Naive thymus-derived CD4-positive, alpha-beta T cell (primary cell): ENCODE measurements around the gene CHURC1. TPM values are rescaled to one million over a fixed set of nuclear protein-coding genes. Genes with fewer than 3 reads are reported as not detected.

Source experiments
- ATAC-seq: fragments of 150-1000 bp; cut with Tn5 transposase; 2 replicates; pipeline ENCODE4 v1.10.0; 2021; ENCODE audit warnings: mild to moderate bottlenecking, moderate library complexity
- CTCF ChIA-PET: fragments of 350-600 bp; sonication (Branson Sonifier 250); formaldehyde crosslinking; loops from one replicate; lab custom pipeline; 2021; ENCODE audit warnings: antibody characterized with exemption; lab: Charles Lee
- POLR2A ChIA-PET: fragments of 350-600 bp; sonication (Branson Sonifier 250); formaldehyde crosslinking; loops from one replicate; lab custom pipeline; 2021; ENCODE audit warnings: antibody characterized with exemption, inconsistent platforms; lab: Charles Lee
- DNase-seq, 9 donors: peaks; one replicate each; pipeline versions ENCODE4 v3.0.0 to v3.0.0-alpha.2; 2020 to 2022; ENCODE audit warnings: mixed read lengths in 1 of 9
- H3K27ac ChIP-seq: one replicate; pipeline ENCODE4 v1.7.0; 2013; ENCODE audit warnings: mild to moderate bottlenecking, low read depth, low read length, moderate library complexity
- H3K27me3 ChIP-seq, 2 donors: one replicate each; pipeline ENCODE4 v1.7.0; 2013; ENCODE audit warnings: low read length in 2 of 2, mild to moderate bottlenecking in 2 of 2, moderate library complexity in 2 of 2; ENCODE audit not compliant: control insufficient read depth in 2 of 2, insufficient read depth in 2 of 2
- H3K36me3 ChIP-seq, 3 experiments: 1 replicate in 2 of 3; 2 replicates in 1 of 3; pipeline ENCODE4 v1.7.0; 2013; ENCODE audit warnings: low read length in 3 of 3, mild to moderate bottlenecking in 3 of 3, moderate library complexity in 1 of 3; ENCODE audit not compliant: insufficient read depth in 3 of 3, control insufficient read depth in 2 of 3
- H3K4me1 ChIP-seq, 2 donors: one replicate each; pipeline ENCODE4 v1.7.0; 2013; ENCODE audit warnings: low read length in 2 of 2, mild to moderate bottlenecking in 2 of 2, moderate library complexity in 1 of 2; ENCODE audit not compliant: control insufficient read depth in 2 of 2, insufficient read depth in 2 of 2
- H3K4me3 ChIP-seq: 2 replicates; pipeline ENCODE4 v1.7.0; 2013; ENCODE audit warnings: mild to moderate bottlenecking, low read length
- H3K9me3 ChIP-seq, 3 experiments: 1 replicate in 2 of 3; 2 replicates in 1 of 3; pipeline ENCODE4 v1.7.0; 2013; ENCODE audit warnings: low read length in 3 of 3; ENCODE audit not compliant: control insufficient read depth in 2 of 3
- H3K27ac Mint-ChIP-seq, 9 donors: one replicate each; pipeline ENCODE4 v1.8.0; 2020 to 2022; ENCODE audit warnings: mixed read lengths in 9 of 9, mild to moderate bottlenecking in 8 of 9, moderate library complexity in 5 of 9, inconsistent platforms in 2 of 9
- H3K27me3 Mint-ChIP-seq, 5 donors: one replicate each; pipeline ENCODE4 v1.8.0; 2021 to 2022; ENCODE audit warnings: mixed read lengths in 5 of 5, mild to moderate bottlenecking in 1 of 5
- H3K36me3 Mint-ChIP-seq, 5 donors: one replicate each; pipeline ENCODE4 v1.8.0; 2020 to 2022; ENCODE audit warnings: mixed read lengths in 5 of 5, mild to moderate bottlenecking in 3 of 5, inconsistent platforms in 1 of 5
- H3K4me1 Mint-ChIP-seq, 7 donors: one replicate each; pipeline ENCODE4 v1.8.0; 2020 to 2022; ENCODE audit warnings: mixed read lengths in 7 of 7, mild to moderate bottlenecking in 3 of 7, inconsistent platforms in 1 of 7
- H3K4me3 Mint-ChIP-seq, 10 donors: one replicate each; pipeline ENCODE4 v1.8.0; 2020 to 2022; ENCODE audit warnings: mild to moderate bottlenecking in 10 of 10, mixed read lengths in 10 of 10, moderate library complexity in 6 of 10, inconsistent platforms in 2 of 10
- H3K9me3 Mint-ChIP-seq, 11 donors: one replicate each; pipeline ENCODE4 v1.8.0; 2020 to 2022; ENCODE audit warnings: mixed read lengths in 11 of 11, mild to moderate bottlenecking in 4 of 11, inconsistent platforms in 1 of 11, moderate library complexity in 1 of 11
- intact Hi-C, 2 donors: fragments of 100-400 bp; cut with micrococcal nuclease; formaldehyde crosslinking; loops; one replicate each; pipeline ENCODE4 v1.15.1; 2023
- polyA plus RNA-seq, 2 donors: library from polyadenylated mRNA; unstranded; fragments of 300-500 nt; fragmentation: Illumina TruSeq; gene quantifications; one replicate each; pipeline ENCODE4 v1.2.3, GENCODE V29; 2021
- total RNA-seq, 6 experiments: library from RNA in 5 of 6; stranded (reverse) in 5 of 6; gene quantifications; 1 replicate in 5 of 6; 2 replicates in 1 of 6; pipeline ENCODE4 v1.2.3 and lab custom pipeline; 2021 to 2026

Gene CHURC1
- total and polyA plus RNA-seq, 7 experiments from 2014 or later: 71.9 to 204 (median 108) TPM

DNA sequence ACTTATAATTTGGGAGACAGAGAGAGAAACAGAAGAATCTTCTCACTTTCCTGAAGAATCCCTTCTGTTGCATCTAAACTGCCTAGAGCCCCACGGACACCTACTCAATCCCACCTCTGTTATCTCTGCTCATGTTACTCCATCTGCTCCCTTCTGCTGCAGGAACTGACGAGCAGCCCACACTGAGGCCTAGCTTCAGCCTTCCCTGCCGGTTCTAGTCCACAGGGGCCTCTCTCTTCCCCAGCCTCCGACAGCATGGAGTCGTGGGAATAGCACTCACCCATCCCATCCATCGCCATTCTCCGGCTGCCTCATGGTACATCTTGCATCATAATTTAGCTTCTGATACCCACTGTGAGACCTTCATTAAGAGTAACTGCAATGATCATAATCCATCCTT, 53.9 kb downstream of the CHURC1 start:
- Histone ChIP-seq H3K4me3 (no peak overlapping the region), H3K27me3 (no peaks in the 10 kb centered on the region), H3K27ac (no peak overlapping the region), H3K36me3 (no peaks in the 10 kb centered on the region), H3K9me3 (no peaks in the 10 kb centered on the region), H3K4me1 (peaks cover 0 to 10% of the 10 kb centered on the region in 2 donors)
- peaks cover 0 to 11% (median 0%) of the 10 kb centered on the region in 5 donors for H3K27me3 Mint-ChIP-seq
- DNase-seq (no peak), ATAC-seq (no peak)
- peaks cover 0 to 1% (median 0%) of the 10 kb centered on the region in 11 donors for H3K9me3 Mint-ChIP-seq
- peak overlapping the region in 5 of 9 donors; percentile 19 to 71 (median 48) for H3K27ac Mint-ChIP-seq
- intact Hi-C loops: no loop called here
- peaks cover 16 to 47% (median 24%) of the 10 kb centered on the region in 7 donors for H3K4me1 Mint-ChIP-seq
- ChIA-PET CTCF (no interaction called here), POLR2A (no interaction called here)
- no peak overlapping the region for H3K4me3 Mint-ChIP-seq
- peaks cover 1 to 22% (median 5%) of the 10 kb centered on the region in 5 donors for H3K36me3 Mint-ChIP-seq

DNA sequence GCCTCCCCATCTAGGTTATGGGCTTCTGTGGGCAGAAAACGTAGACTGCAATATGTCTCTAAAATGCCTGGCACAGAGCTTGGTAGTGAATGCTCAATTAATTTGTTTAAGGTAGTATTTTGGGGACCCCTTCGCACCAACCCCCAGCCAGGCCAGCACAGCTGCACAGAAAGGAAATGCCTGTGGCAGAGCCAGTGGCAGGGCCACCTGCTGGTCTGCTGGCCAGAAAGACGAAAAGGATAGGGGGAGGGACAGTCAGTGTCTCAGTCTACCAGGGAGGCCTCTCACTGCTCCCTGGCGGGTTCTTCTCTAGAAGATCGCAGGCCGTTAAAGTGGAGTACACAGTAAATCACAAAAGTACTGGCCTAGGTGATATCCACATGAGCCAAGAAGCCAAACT, 54.4 kb downstream of the CHURC1 start:
- H3K4me1 Mint-ChIP-seq: peaks cover 16 to 47% (median 24%) of the 10 kb centered on the region in 7 donors
- peaks cover 0 to 11% (median 0%) of the 10 kb centered on the region in 5 donors for H3K27me3 Mint-ChIP-seq
- H3K4me3 ChIP-seq: no peak overlapping the region
- peaks cover 0 to 1% (median 0%) of the 10 kb centered on the region in 11 donors for H3K9me3 Mint-ChIP-seq
- ChIA-PET CTCF (no interaction called here), POLR2A (no interaction called here)
- peak overlapping the region in 2 of 9 donors; percentile 37 to 48 for H3K27ac Mint-ChIP-seq
- peaks cover 1 to 19% (median 5%) of the 10 kb centered on the region in 5 donors for H3K36me3 Mint-ChIP-seq
- H3K9me3 ChIP-seq: no peaks in the 10 kb centered on the region
- no peaks in the 10 kb centered on the region for H3K36me3 ChIP-seq
- no peaks in the 10 kb centered on the region for H3K27me3 ChIP-seq
- DNase-seq: no peak
- ATAC-seq: no peak
- H3K4me3 Mint-ChIP-seq: no peak overlapping the region
- intact Hi-C loops: no loop called here
- no peak overlapping the region for H3K27ac ChIP-seq
- peaks cover 0 to 10% of the 10 kb centered on the region in 2 donors for H3K4me1 ChIP-seq

GRCh38 chr14:64970041-64970440, 55.8 kb downstream of the CHURC1 start:
- CTCF ChIA-PET: no interaction called here
- H3K27ac Mint-ChIP-seq: peak overlapping the region in 6 of 9 donors; percentile 16 to 63 (median 42)
- no peak overlapping the region for H3K27ac ChIP-seq
- H3K4me1 ChIP-seq: peaks cover 0 to 10% of the 10 kb centered on the region in 2 donors
- no peaks in the 10 kb centered on the region for H3K36me3 ChIP-seq
- DNase-seq (no peak), ATAC-seq (no peak)
- intact Hi-C loops: loop anchor here in 1 of 2 donors (5.0 kb wide), 1 partner anchor 43 kb away; no protein-coding TSS in a partner anchor
- H3K9me3 Mint-ChIP-seq: no peaks in the 10 kb centered on the region
- H3K4me3 Mint-ChIP-seq: peak overlapping the region in 7 of 10 donors; percentile 31 to 88 (median 76)
- H3K4me1 Mint-ChIP-seq: peaks cover 12 to 42% (median 24%) of the 10 kb centered on the region in 7 donors
- no peak overlapping the region for H3K4me3 ChIP-seq
- H3K9me3 ChIP-seq: no peaks in the 10 kb centered on the region
- POLR2A ChIA-PET: interaction anchor here (0.6 to 1.7 kb wide), 2 partner anchors 17 to 657 kb away, joined by 6 to 8 read pairs; partner anchors contain the start of gene FNTB
- peaks cover 0 to 13% (median 0%) of the 10 kb centered on the region in 5 donors for H3K27me3 Mint-ChIP-seq
- H3K36me3 Mint-ChIP-seq: peaks cover 0 to 14% (median 0%) of the 10 kb centered on the region in 5 donors
- H3K27me3 ChIP-seq: no peaks in the 10 kb centered on the region

- no peaks in the 10 kb centered on the region for H3K9me3 ChIP-seq
- Mint-ChIP-seq H3K9me3 (no peaks in the 10 kb centered on the region), H3K4me3 (peak overlapping the region; percentile 64 to 88 (median 78)), H3K27ac (peak overlapping the region in 7 of 9 donors; percentile 16 to 72 (median 48)), H3K36me3 (peaks cover 0 to 14% (median 0%) of the 10 kb centered on the region in 5 donors), H3K4me1 (peaks cover 10 to 38% (median 24%) of the 10 kb centered on the region in 7 donors), H3K27me3 (peaks cover 0 to 13% (median 0%) of the 10 kb centered on the region in 5 donors)
- H3K36me3 ChIP-seq: no peaks in the 10 kb centered on the region
- ATAC-seq (no peak), DNase-seq (no peak)
- H3K27me3 ChIP-seq: no peaks in the 10 kb centered on the region
- H3K27ac ChIP-seq: no peak overlapping the region
- ChIA-PET POLR2A (interaction anchor here (1.7 kb wide), 1 partner anchor 16 kb away, joined by 8 read pairs; the partner anchor contains the start of gene FNTB), CTCF (interaction anchor here (0.9 kb wide), 1 partner anchor 148 kb away, joined by 3 read pairs; no protein-coding TSS in a partner anchor)
- intact Hi-C loops: loop anchor here in 1 of 2 donors (5.0 kb wide), 1 partner anchor 44 kb away; no protein-coding TSS in a partner anchor
- peak overlapping the region; percentile 61 for H3K4me3 ChIP-seq
- H3K4me1 ChIP-seq: peaks cover 0 to 10% of the 10 kb centered on the region in 2 donors
Measured at GRCh38 chr14:64970776-64971477, 56.7 kb downstream of the CHURC1 start.

- peaks cover 10 to 38% (median 24%) of the 10 kb centered on the region in 7 donors for H3K4me1 Mint-ChIP-seq
- H3K4me3 Mint-ChIP-seq: peak overlapping the region; percentile 64 to 88 (median 78)
- no peaks in the 10 kb centered on the region for H3K9me3 Mint-ChIP-seq
- no peaks in the 10 kb centered on the region for H3K36me3 ChIP-seq
- no peaks in the 10 kb centered on the region for H3K9me3 ChIP-seq
- H3K27ac Mint-ChIP-seq: peak overlapping the region in 7 of 9 donors; percentile 16 to 72 (median 52)
- peak overlapping the region; percentile 59 for H3K27ac ChIP-seq
- peaks cover 0 to 17% (median 0%) of the 10 kb centered on the region in 5 donors for H3K27me3 Mint-ChIP-seq
- H3K27me3 ChIP-seq: no peaks in the 10 kb centered on the region
- peaks cover 0 to 10% of the 10 kb centered on the region in 2 donors for H3K4me1 ChIP-seq
- ChIA-PET POLR2A (interaction anchor here (1.7 kb wide), 1 partner anchor 15 kb away, joined by 8 read pairs; the partner anchor contains the start of gene FNTB), CTCF (interaction anchor here (0.9 kb wide), 1 partner anchor 148 kb away, joined by 3 read pairs; no protein-coding TSS in a partner anchor)
- intact Hi-C loops: loop anchor here in 1 of 2 donors (5.0 kb wide), 1 partner anchor 44 kb away; no protein-coding TSS in a partner anchor
- peaks cover 0 to 13% (median 0%) of the 10 kb centered on the region in 5 donors for H3K36me3 Mint-ChIP-seq
- DNase-seq (no peak), ATAC-seq (peak; percentile 5)
- peak overlapping the region; percentile 61 for H3K4me3 ChIP-seq
Measured at GRCh38 chr14:64971491-64971942, 57.3 kb downstream of the CHURC1 start.
